WTC11 (cell line): Measurements from ENCODE around the gene CRYZ. TPM values are rescaled to one million over a fixed set of nuclear protein-coding genes. Genes with fewer than 3 reads are reported as not detected.

Experiments
- ATAC-seq: fragments of 200-7000 bp; cut with Tn5 transposase; 2 replicates; pipeline ENCODE4 v1.10.0; 2021; ENCODE audit warnings: mild to moderate bottlenecking, moderate library complexity
- CTCF ChIA-PET: fragments of 300-600 bp; sonication (Branson Sonifier 250); formaldehyde crosslinking; loops from one replicate; lab custom pipeline; 2021; ENCODE audit warnings: antibody characterized with exemption; lab: Charles Lee
- POLR2A ChIA-PET: fragments of 350-600 bp; sonication (Branson Sonifier 250); formaldehyde crosslinking; loops from one replicate; lab custom pipeline; 2021; ENCODE audit warnings: antibody characterized with exemption; lab: Charles Lee
- DNase-seq: peaks from one replicate; pipeline ENCODE4 v3.0.0; 2021; ENCODE audit warnings: low spot score
- H3K27ac Mint-ChIP-seq: 2 replicates; pipeline ENCODE4 v1.8.0; 2021; ENCODE audit warnings: mixed read lengths
- H3K27me3 Mint-ChIP-seq: 2 replicates; pipeline ENCODE4 v1.8.0; 2021; ENCODE audit warnings: low read depth, mild to moderate bottlenecking, moderate library complexity, mixed read lengths
- H3K36me3 Mint-ChIP-seq: 2 replicates; pipeline ENCODE4 v1.8.0; 2021; ENCODE audit warnings: mixed read lengths
- H3K4me1 Mint-ChIP-seq: 2 replicates; pipeline ENCODE4 v1.8.0; 2022; ENCODE audit warnings: mixed read lengths
- H3K4me3 Mint-ChIP-seq: 2 replicates; pipeline ENCODE4 v1.8.0; 2021; ENCODE audit warnings: mild to moderate bottlenecking, moderate library complexity, mixed read lengths
- H3K9me3 Mint-ChIP-seq: 2 replicates; pipeline ENCODE4 v1.8.0; 2021; ENCODE audit warnings: mixed read lengths
- ATF1 ChIP-seq: sonication (generic); formaldehyde crosslinking; IDR thresholded peaks from 2 replicates; pipeline ENCODE4 v1.8.1; 2023; ENCODE audit warnings: mild to moderate bottlenecking, moderate library complexity, missing genetic modification reagents
- ATF3 ChIP-seq: sonication (generic); formaldehyde crosslinking; conservative IDR thresholded peaks from 2 replicates; pipeline ENCODE4 v1.8.1; 2022; ENCODE audit warnings: mild to moderate bottlenecking, missing genetic modification reagents
- ATF6 ChIP-seq: sonication (generic); formaldehyde crosslinking; IDR thresholded peaks from 2 replicates; pipeline ENCODE4 v1.8.1; 2023; ENCODE audit warnings: mild to moderate bottlenecking, missing genetic modification reagents
- CDX4 ChIP-seq: fragments of 250-450 bp; sonication (Bioruptor Pico); IDR thresholded peaks from 2 replicates; pipeline ENCODE4 v1.9.0; 2021; ENCODE audit warnings: moderate library complexity, mild to moderate bottlenecking, inconsistent platforms, borderline replicate concordance
- CREM ChIP-seq: sonication (generic); formaldehyde crosslinking; IDR thresholded peaks from 2 replicates; pipeline ENCODE4 v1.8.1; 2022; ENCODE audit warnings: mild to moderate bottlenecking, missing genetic modification reagents, moderate library complexity
- E2F1 ChIP-seq: sonication (generic); formaldehyde crosslinking; IDR thresholded peaks from 2 replicates; pipeline ENCODE4 v1.8.0; 2022; ENCODE audit warnings: mild to moderate bottlenecking, missing genetic modification reagents
- E2F5 ChIP-seq: sonication (generic); formaldehyde crosslinking; IDR thresholded peaks from 2 replicates; pipeline ENCODE4 v1.8.1; 2022; ENCODE audit warnings: mild to moderate bottlenecking, moderate library complexity, missing genetic modification reagents
- ELF4 ChIP-seq: sonication (generic); formaldehyde crosslinking; IDR thresholded peaks from 2 replicates; pipeline ENCODE4 v1.8.1; 2022; ENCODE audit warnings: low read depth, mild to moderate bottlenecking, moderate library complexity, missing genetic modification reagents
- EMX1 ChIP-seq: fragments of 250-450 bp; sonication (Bioruptor Pico); IDR thresholded peaks from 2 replicates; pipeline ENCODE4 v1.8.0; 2021; ENCODE audit warnings: mild to moderate bottlenecking
- ETV6 ChIP-seq: sonication (generic); formaldehyde crosslinking; IDR thresholded peaks from 2 replicates; pipeline ENCODE4 v1.8.1; 2022; ENCODE audit warnings: mild to moderate bottlenecking, missing genetic modification reagents
- FOXP1 ChIP-seq: sonication (generic); formaldehyde crosslinking; IDR thresholded peaks from 2 replicates; pipeline ENCODE4 v1.8.0; 2022; ENCODE audit warnings: missing genetic modification reagents, mild to moderate bottlenecking, moderate library complexity, borderline replicate concordance
- GRHL2 ChIP-seq: fragments of 250-450 bp; sonication (Bioruptor Pico); IDR thresholded peaks from 2 replicates; pipeline ENCODE4 v1.8.0; 2022; ENCODE audit warnings: mild to moderate bottlenecking, moderate library complexity; ENCODE audit not compliant: insufficient replicate concordance, severe bottlenecking
- HMGA2 ChIP-seq: fragments of 250-450 bp; sonication (Bioruptor Pico); IDR thresholded peaks from 2 replicates; pipeline ENCODE4 v1.4.0; 2021; ENCODE audit warnings: mild to moderate bottlenecking, moderate library complexity
- MXD4 ChIP-seq: fragments of 250-450 bp; sonication (Bioruptor Pico); IDR thresholded peaks from 2 replicates; pipeline ENCODE4 v1.8.0; 2021; ENCODE audit warnings: mild to moderate bottlenecking, moderate library complexity, borderline replicate concordance
- NR2C2 ChIP-seq: sonication (generic); formaldehyde crosslinking; IDR thresholded peaks from 2 replicates; pipeline ENCODE4 v1.8.0; 2022; ENCODE audit warnings: mild to moderate bottlenecking, missing genetic modification reagents
- SMAD4 ChIP-seq: sonication (generic); formaldehyde crosslinking; IDR thresholded peaks from 2 replicates; pipeline ENCODE4 v1.8.0; 2022; ENCODE audit warnings: mild to moderate bottlenecking, missing genetic modification reagents
- SOX15 ChIP-seq: fragments of 250-450 bp; sonication (Bioruptor Pico); IDR thresholded peaks from 2 replicates; pipeline ENCODE4 v1.9.0; 2021; ENCODE audit warnings: mild to moderate bottlenecking
- SP1 ChIP-seq: sonication (generic); formaldehyde crosslinking; conservative IDR thresholded peaks from 2 replicates; pipeline ENCODE4 v1.8.1; 2022; ENCODE audit warnings: missing genetic modification reagents
- TEAD1 ChIP-seq: sonication (generic); formaldehyde crosslinking; IDR thresholded peaks from 2 replicates; pipeline ENCODE4 v1.8.0; 2022; ENCODE audit warnings: mild to moderate bottlenecking, missing genetic modification reagents
- TP53 ChIP-seq: sonication (generic); formaldehyde crosslinking; IDR thresholded peaks from 2 replicates; pipeline ENCODE4 v1.8.1; 2023; ENCODE audit warnings: mild to moderate bottlenecking, missing genetic modification reagents
- USF1 ChIP-seq: sonication (generic); formaldehyde crosslinking; IDR thresholded peaks from 2 replicates; pipeline ENCODE4 v1.8.0; 2022; ENCODE audit warnings: mild to moderate bottlenecking, missing genetic modification reagents
- ZNF138 ChIP-seq: sonication (generic); formaldehyde crosslinking; conservative IDR thresholded peaks from 2 replicates; pipeline ENCODE4 v1.8.1; 2022; ENCODE audit warnings: mild to moderate bottlenecking, moderate library complexity, missing genetic modification reagents
- ZNF232 ChIP-seq: sonication (generic); formaldehyde crosslinking; IDR thresholded peaks from 2 replicates; pipeline ENCODE4 v1.8.0; 2022; ENCODE audit warnings: mild to moderate bottlenecking, missing genetic modification reagents
- total RNA-seq: library from RNA; stranded (reverse); gene quantifications from 3 replicates; pipeline ENCODE4 v1.2.3, GENCODE V29; 2021

Gene CRYZ
- total RNA-seq, 1 experiment from 2014 or later = 42.2 TPM

GRCh38 chr1:74716822-74717221 is 16.0 kb downstream of the CRYZ start:
- Mint-ChIP-seq H3K9me3 (no peaks in the 10 kb centered on the region), H3K4me1 (0 out of 2 replicates have a peak, but pooled peaks cover 6% of the 10 kb centered on the region), H3K27me3 (no peaks in the 10 kb centered on the region), H3K36me3 (peaks cover 19% of the 10 kb centered on the region), H3K27ac (no peak overlapping the region), H3K4me3 (no peak overlapping the region)
- no peak for DNase-seq
- ATAC-seq = no peak
- ChIA-PET CTCF (no interaction called here), POLR2A (no interaction called here)
- TF ChIP-seq E2F1 (no peak), ZNF232 (CRISPR knock-in tag) (no peak), ATF6 (CRISPR knock-in tag) (no peak), MXD4 (CRISPR knock-in tag) (no peak), ATF3 (CRISPR knock-in tag) (no peak), GRHL2 (CRISPR knock-in tag) (no peak), ZNF138 (CRISPR knock-in tag) (no peak), EMX1 (no peak), E2F5 (CRISPR knock-in tag) (no peak), SMAD4 (CRISPR knock-in tag) (no peak), SP1 (CRISPR knock-in tag) (no peak)

GRCh38 chr1:74715806-74716205 is 17.0 kb downstream of the CRYZ start:
- POLR2A ChIA-PET = no interaction called here
- Mint-ChIP-seq H3K4me3 (no peak overlapping the region), H3K9me3 (no peaks in the 10 kb centered on the region), H3K27me3 (no peaks in the 10 kb centered on the region), H3K4me1 (0 out of 2 replicates have a peak, but pooled peaks cover 6% of the 10 kb centered on the region), H3K27ac (no peak overlapping the region), H3K36me3 (peaks cover 15% of the 10 kb centered on the region)
- no peak for DNase-seq
- ATAC-seq = no peak
- CTCF ChIA-PET = no interaction called here
- no peak for TF ChIP-seq ELF4
- no peak for TF ChIP-seq SP1 (CRISPR knock-in tag)
- no peak for TF ChIP-seq FOXP1 (CRISPR knock-in tag)
- TF ChIP-seq ETV6 (CRISPR knock-in tag) = no peak
- TF ChIP-seq CREM (CRISPR knock-in tag) = no peak
- no peak for TF ChIP-seq SOX15 (CRISPR knock-in tag)
- TF ChIP-seq NR2C2 (CRISPR knock-in tag) = no peak
- no peak for TF ChIP-seq TEAD1 (CRISPR knock-in tag)
- TF ChIP-seq USF1 (CRISPR knock-in tag) = no peak
- TF ChIP-seq TP53 (CRISPR knock-in tag) = no peak
- no peak for TF ChIP-seq CDX4 (CRISPR knock-in tag)
- TF ChIP-seq ATF1 = no peak
- no peak for TF ChIP-seq HMGA2 (CRISPR knock-in tag)
